ENCODE measurements around the gene EMCN.

DNA sequence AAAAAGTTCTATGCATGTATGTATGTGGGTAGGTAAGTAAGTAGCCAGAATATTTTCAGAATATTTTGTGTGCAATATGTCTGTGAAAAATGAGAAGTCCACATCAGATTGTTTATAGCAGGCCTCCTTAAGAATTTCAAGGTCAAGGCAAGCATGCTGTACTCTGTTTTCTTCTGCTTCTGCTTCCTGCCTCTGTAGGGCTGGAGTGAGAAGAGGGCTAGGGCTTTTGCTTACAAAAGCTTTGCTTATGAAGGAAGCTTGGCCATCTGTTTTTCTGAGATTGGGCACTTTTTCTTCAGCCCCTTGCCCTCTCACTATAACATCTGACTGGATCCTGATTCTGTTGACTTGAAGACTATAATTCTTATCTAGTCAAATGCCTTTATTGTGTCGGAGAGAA is 150.4 kb downstream of the EMCN start:
- TF ChIP-seq POLR2A (IDR thresholded peaks at IDR 0.05) (no peak), CTCF (IDR thresholded peaks at IDR 0.05) (no peak)
